HEK293T (cell line): ENCODE data around the gene TMEM161B.

ENCODE experiments used
- ARNT ChIP-seq: fragments of 450-650 bp; IDR thresholded peaks from 2 replicates; pipeline ENCODE4 v1.6.1; 2017; ENCODE audit warnings: mild to moderate bottlenecking
- BHLHE40 ChIP-seq: fragments of 450-650 bp; IDR thresholded peaks from 2 replicates; pipeline ENCODE4 v1.6.1; 2016; ENCODE audit warnings: mild to moderate bottlenecking, moderate library complexity, borderline replicate concordance
- ELF4 ChIP-seq: fragments of 450-650 bp; IDR thresholded peaks from 2 replicates; pipeline ENCODE4 v1.6.1; 2017; ENCODE audit warnings: antibody characterized with exemption
- HDGF ChIP-seq: fragments of 450-650 bp; IDR thresholded peaks from 2 replicates; pipeline ENCODE4 v1.6.1; 2017; ENCODE audit warnings: antibody characterized with exemption, borderline replicate concordance
- NFRKB ChIP-seq: fragments of 450-650 bp; IDR thresholded peaks from 2 replicates; pipeline ENCODE4 v1.6.1; 2016; ENCODE audit warnings: mild to moderate bottlenecking, moderate library complexity

DNA sequence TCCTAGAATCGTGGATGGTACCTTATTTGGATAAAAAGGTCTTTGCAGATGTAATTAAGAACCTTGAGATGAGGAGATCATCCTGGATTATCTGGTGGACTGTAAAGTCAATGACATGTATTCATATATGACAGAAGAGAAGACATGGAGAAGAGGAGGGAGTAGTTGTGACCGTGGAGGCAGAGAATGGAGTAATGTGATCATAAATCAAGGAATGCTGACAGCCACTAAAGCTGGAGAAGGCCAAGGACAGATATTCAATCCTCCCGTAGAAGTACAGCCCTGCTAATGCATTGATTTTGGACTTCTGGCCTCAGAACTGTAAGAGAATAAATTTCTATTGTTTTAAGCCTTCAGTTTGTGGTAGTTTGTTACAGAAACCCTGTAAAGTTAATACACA is 18.7 kb upstream of the TMEM161B start:
- no peak for TF ChIP-seq BHLHE40
- TF ChIP-seq HDGF: no peak
- no peak for TF ChIP-seq ARNT
- TF ChIP-seq ELF4: no peak
- TF ChIP-seq NFRKB: no peak
